Psoas muscle (tissue), 8 donors: ENCODE data around the gene TMEFF2. TPM values are rescaled to one million over a fixed set of nuclear protein-coding genes. Genes with fewer than 3 reads are reported as not detected.

Experiments
- ATAC-seq, 4 donors: fragments of 200-7000 bp; cut with Tn5 transposase; one replicate each; pipeline ENCODE4 v1.9.1; 2020; ENCODE audit warnings: moderate library complexity in 3 of 4, mild to moderate bottlenecking in 2 of 4
- DNase-seq, 2 donors: peaks; one replicate each; pipeline ENCODE4 v3.0.0-alpha.2; 2020
- H3K27ac ChIP-seq: fragments of 200-600 bp; one replicate; pipeline ENCODE4 v1.8.0; 2022
- H3K27me3 ChIP-seq, 3 donors: fragments of 200-600 bp in 1 of 3; one replicate each; pipeline versions ENCODE4 v1.6.1 to v1.8.0; 2013 to 2022; ENCODE audit warnings: low read length in 2 of 3, mild to moderate bottlenecking in 2 of 3, moderate library complexity in 1 of 3; ENCODE audit not compliant: insufficient read depth in 3 of 3
- H3K36me3 ChIP-seq, 2 donors: fragments of 200-600 bp in 1 of 2; one replicate each; pipeline versions ENCODE4 v1.6.1 to v1.8.0; 2013 to 2022; ENCODE audit warnings: low read depth in 1 of 2, mild to moderate bottlenecking in 1 of 2, moderate library complexity in 1 of 2; ENCODE audit not compliant: insufficient read depth in 1 of 2
- H3K4me1 ChIP-seq: fragments of 200-600 bp; one replicate; pipeline ENCODE4 v1.8.0; 2022
- H3K4me3 ChIP-seq: fragments of 200-600 bp; one replicate; pipeline ENCODE4 v1.8.0; 2022; ENCODE audit warnings: mild to moderate bottlenecking
- H3K9me3 ChIP-seq: fragments of 200-600 bp; one replicate; pipeline ENCODE4 v1.8.0; 2022
- CTCF ChIP-seq: fragments of 200-600 bp; IDR thresholded peaks from one replicate; pipeline ENCODE4 v1.8.0; 2022; ENCODE audit warnings: antibody characterized with exemption
- WGBS, 3 donors: extraction: QIAGEN DNeasy Blood & Tissue Kit; methylation state at CpG; one replicate each; pipeline versions ENCODE4 v1.1.6 to v1.1.7; 2013; 5-methylcytosine and 5-hydroxymethylcytosine counted together
- intact Hi-C, 2 donors: fragments of 100-400 bp; cut with DNase I; formaldehyde crosslinking; loops; one replicate each; pipeline versions ENCODE4 v1.11.0 to v1.14.2; 2022
- long read RNA-seq, 2 donors: library from polyadenylated mRNA; unstranded; transcript quantifications; one replicate each; pipeline ENCODE4 v2.0.0, GENCODE V29; 2021
- polyA plus RNA-seq, 3 donors: library from polyadenylated mRNA; stranded (reverse); fragments of 200-250 nt; gene quantifications; one replicate each; pipeline ENCODE4 v1.2.3, GENCODE V29; 2013
- total RNA-seq, 4 donors: library from RNA; stranded (reverse); fragmentation: NEBNext Ultra II Directional in 2 of 4; extraction: Animal tissue kit (Norgen Biotek cat#: 25700) in 2 of 4; gene quantifications; one replicate each; pipeline versions ENCODE4 v1.2.1 to v1.2.4, GENCODE V29; 2021 to 2023
- donor health status: healthy with polysubstance abuse.
- donor health status: DM: no; HTN: no; CAD: no; lungs with moderate emphysema.
- donor health status: Bipolar disorder and iron deficiency.
- donor health status: healthy.
- donor health status: DM: yes; HTN: yes; CAD: no.
- donor health status: DM: no; HTN: no; CAD: no.
- donor health status: DM: no; HTN: no; CAD: no.
- donor health status: DM: yes; HTN: yes; CAD: no.

Gene TMEFF2
- total RNA-seq (under 1 TPM in 1 of 4 donors, not detected in 3; 0.47 TPM), polyA plus RNA-seq (under 1 TPM in 2 of 3 donors, not detected in 1; 0.07 to 0.16 TPM)
- long read RNA-seq, donor 1, result 0 reads
- long read RNA-seq, donor 2, result 0 reads

- no peak within 1 kb of the TSS for H3K27ac ChIP-seq
- DNase-seq (peak; percentile 62 to 73), ATAC-seq (peak; percentile 40 to 76 (median 62))
- intact Hi-C loops, result no loop called here
- peaks cover 0 to 78% (median 21%) of the 10 kb centered on the region in 3 donors for H3K27me3 ChIP-seq
- H3K9me3 ChIP-seq, result no peaks in the 10 kb centered on the region
- H3K4me3 ChIP-seq, result peak within 1 kb of the TSS; percentile 61
- no peaks in the 10 kb centered on the region for H3K4me1 ChIP-seq
- TF ChIP-seq CTCF, result no peak
- WGBS, 3 donors, result 1% methylated on average over 43 to 64 of the region's 64 CpGs
- H3K36me3 ChIP-seq, result no peaks in the 10 kb centered on the region
Measured at GRCh38 chr2:192194866-192195547, at the start of gene TMEFF2. Gene TMEFF2 (minus strand): TSS chr2:192194933. CDS start chr2:192194524, 409 bp downstream.

- WGBS, 3 donors, result 64 to 78% (median 72%) methylated on average over 2 of the region's 2 CpGs
- DNase-seq (no peak), ATAC-seq (no peak)
- Histone ChIP-seq H3K36me3 (no peaks in the 10 kb centered on the region), H3K27me3 (no peaks in the 10 kb centered on the region), H3K9me3 (no peaks in the 10 kb centered on the region), H3K4me1 (no peaks in the 10 kb centered on the region), H3K4me3 (no peak overlapping the region), H3K27ac (no peak overlapping the region)
- intact Hi-C loops, result no loop called here
- no peak for TF ChIP-seq CTCF
Measured at GRCh38 chr2:192243488-192243887, 48.8 kb upstream of the TMEFF2 start.

- H3K27ac ChIP-seq, result no peak overlapping the region
- TF ChIP-seq CTCF, result no peak
- no peak for ATAC-seq
- no peak overlapping the region for H3K4me3 ChIP-seq
- no peaks in the 10 kb centered on the region for H3K4me1 ChIP-seq
- H3K9me3 ChIP-seq, result no peaks in the 10 kb centered on the region
- H3K36me3 ChIP-seq, result no peaks in the 10 kb centered on the region
- H3K27me3 ChIP-seq, result no peaks in the 10 kb centered on the region
- intact Hi-C loops, result no loop called here
- 72 to 80% (median 76%) methylated on average over 4 of the region's 4 CpGs for WGBS, 3 donors
- no peak for DNase-seq
Measured at GRCh38 chr2:192236136-192236535, 41.4 kb upstream of the TMEFF2 start.

- H3K27me3 ChIP-seq, result no peaks in the 10 kb centered on the region
- WGBS, 3 donors, result 27 to 52% (median 29%) methylated on average over 6 of the region's 6 CpGs
- H3K36me3 ChIP-seq, result no peaks in the 10 kb centered on the region
- ATAC-seq (no peak), DNase-seq (no peak)
- H3K9me3 ChIP-seq, result no peaks in the 10 kb centered on the region
- no peak for TF ChIP-seq CTCF
- H3K4me1 ChIP-seq, result no peaks in the 10 kb centered on the region
- intact Hi-C loops, result no loop called here
- H3K27ac ChIP-seq, result no peak overlapping the region
- H3K4me3 ChIP-seq, result no peak overlapping the region
Measured at GRCh38 chr2:192230889-192231453, 36.2 kb upstream of the TMEFF2 start.
